Measurements from ENCODE around the gene LRIT2. TPM values are rescaled to one million over a fixed set of nuclear protein-coding genes. Genes with fewer than 3 reads are reported as not detected.

The LRIT2 gene
- total RNA-seq: not detected in 2 replicates

- intact Hi-C loops (cut with micrococcal nuclease): no loop called here
These were observed at the start of gene LRIT2 for GRCh38 chr10:84225427-84226173. Gene LRIT2 (minus strand): TSS chr10:84225544. CDS start chr10:84225520, 24 bp downstream.

GRCh38 chr10:84270708-84271107, 45.4 kb upstream of the LRIT2 start:
- intact Hi-C loops (cut with micrococcal nuclease): no loop called here

GRCh38 chr10:84269773-84270172, 44.4 kb upstream of the LRIT2 start:
- intact Hi-C loops (cut with micrococcal nuclease): loop anchor here (5.0 kb wide), 1 partner anchor 132 kb away; the partner anchor contains the start of gene GHITM

- intact Hi-C loops (cut with micrococcal nuclease): loop anchor here (5.0 kb wide), 1 partner anchor 132 kb away; the partner anchor contains the start of gene GHITM
These were observed 43.8 kb upstream of the LRIT2 start for GRCh38 chr10:84269162-84269561.

- intact Hi-C loops (cut with micrococcal nuclease): loop anchor here (1.0 to 5.0 kb wide), 4 partner anchors 62 to 130 kb away; partner anchors contain the start of gene GHITM
These were observed 42.3 kb upstream of the LRIT2 start for GRCh38 chr10:84267503-84268126.

- intact Hi-C loops (cut with micrococcal nuclease): loop anchor here (5.0 kb wide), 1 partner anchor 128 kb away; the partner anchor contains the start of gene GHITM
These were observed 40.1 kb upstream of the LRIT2 start for GRCh38 chr10:84265418-84265817.

- intact Hi-C loops (cut with micrococcal nuclease): loop anchor here (1.0 to 5.0 kb wide), 5 partner anchors 111 to 453 kb away; partner anchors contain the start of gene GHITM
These were observed 39.3 kb upstream of the LRIT2 start for GRCh38 chr10:84264611-84265141.

GRCh38 chr10:84263716-84264115, 38.4 kb upstream of the LRIT2 start:
- intact Hi-C loops (cut with micrococcal nuclease): loop anchor here (1.0 to 5.0 kb wide), 4 partner anchors 112 to 454 kb away; no protein-coding TSS in a partner anchor

GRCh38 chr10:84262190-84262956, 37.0 kb upstream of the LRIT2 start:
- intact Hi-C loops (cut with micrococcal nuclease): loop anchor here (5.0 kb wide), 1 partner anchor 455 kb away; no protein-coding TSS in a partner anchor

GRCh38 chr10:84261236-84261915, 36.0 kb upstream of the LRIT2 start:
- intact Hi-C loops (cut with micrococcal nuclease): loop anchor here (5.0 kb wide), 1 partner anchor 456 kb away; no protein-coding TSS in a partner anchor

GRCh38 chr10:84258034-84258695, 32.8 kb upstream of the LRIT2 start:
- intact Hi-C loops (cut with micrococcal nuclease): no loop called here

GRCh38 chr10:84257343-84258020, 32.1 kb upstream of the LRIT2 start:
- intact Hi-C loops (cut with micrococcal nuclease): loop anchor here (1.0 kb wide), 1 partner anchor 109 kb away; no protein-coding TSS in a partner anchor

GRCh38 chr10:84256510-84257342, 31.4 kb upstream of the LRIT2 start:
- intact Hi-C loops (cut with micrococcal nuclease): loop anchor here (1.0 kb wide), 1 partner anchor 108 kb away; no protein-coding TSS in a partner anchor

GRCh38 chr10:84254552-84255478, 29.5 kb upstream of the LRIT2 start:
- intact Hi-C loops (cut with micrococcal nuclease): no loop called here

GRCh38 chr10:84248794-84249193, 23.4 kb upstream of the LRIT2 start:
- intact Hi-C loops (cut with micrococcal nuclease): no loop called here

GRCh38 chr10:84247496-84247895, 22.2 kb upstream of the LRIT2 start:
- intact Hi-C loops (cut with micrococcal nuclease): no loop called here

- intact Hi-C loops (cut with micrococcal nuclease): no loop called here
These were observed 19.4 kb upstream of the LRIT2 start, which contains the start of gene RGR for GRCh38 chr10:84244651-84245270. Gene RGR (plus strand): TSS chr10:84245053. CDS start chr10:84245091, 38 bp downstream.
